Measurements from ENCODE around the gene ZBTB7C. TPM values are rescaled to one million over a fixed set of nuclear protein-coding genes. Genes with fewer than 3 reads are reported as not detected.

Gene ZBTB7C
- total and polyA plus RNA-seq, 10 of the 15 experiments (the other 5 are each of a cell fraction or from before 2014, with no cell fraction given): under 0.01 to 0.08 (median 0.01) TPM; not detected in 7

- no peak for TF ChIP-seq ZBTB11 (CRISPR knock-in tag; IDR thresholded peaks at IDR 0.05)
- no peak for TF ChIP-seq CEBPZ (IDR thresholded peaks at IDR 0.05; ENCODE audit: low read depth, low read length)
These were observed 74.3 kb downstream of the ZBTB7C start (continued) for GRCh38 chr18:48334845-48335244.

GRCh38 chr18:48333563-48333962 lies 75.6 kb downstream of the ZBTB7C start:
- CTCF ChIA-PET: no interaction called here
- Histone ChIP-seq H3K27ac (ENCODE audit: control insufficient read depth, insufficient read depth) (no peak overlapping the region), H4K20me1 (ENCODE audit: control insufficient read depth, insufficient read depth) (no peaks in the 10 kb centered on the region), H3K79me2 (ENCODE audit: control insufficient read depth, insufficient read depth, low read length) (no peaks in the 10 kb centered on the region), H3K4me1 (ENCODE audit: control insufficient read depth, insufficient read depth, low read length) (no peaks in the 10 kb centered on the region), H3K4me3 (no peak overlapping the region), H3K36me3 (ENCODE audit: control insufficient read depth in 2 of 2, insufficient read depth in 2 of 2, low read length in 1 of 2) (no peaks in the 10 kb centered on the region), H3K27me3 (replicated peaks in 1 of 2; ENCODE audit: control insufficient read depth in 2 of 2, insufficient read depth in 2 of 2, low read length in 1 of 2) (peaks cover 0 to 2% of the 10 kb centered on the region in 2 experiments; a peak in 2 of 4 replicates), H3K4me2 (ENCODE audit: control insufficient read depth, insufficient read depth) (no peak overlapping the region), H3K9ac (ENCODE audit: control insufficient read depth, insufficient read depth, low read length) (no peak overlapping the region), H3K9me3 (replicated peaks; ENCODE audit: control insufficient read depth, insufficient read depth, low read length) (no peaks in the 10 kb centered on the region; the same call in 2 of the 3 replicates), H2AFZ (ENCODE audit: control insufficient read depth, low read depth, low read length) (no peak overlapping the region)
- RAD21 ChIA-PET (ENCODE audit: unreplicated experiment): no interaction called here
- BruUV-seq (replicated peaks): no TSS peak
- SMC1A ChIA-PET (ENCODE audit: uncharacterized antibody, unreplicated experiment): no interaction called here
- intact Hi-C loops (cut with micrococcal nuclease; ENCODE audit: unreplicated experiment) (no loop called here), in situ Hi-C loops (cut with MboI) (no loop called here)
- 0% methylated on average over 4 of the region's 4 CpGs for WGBS (ENCODE audit: insufficient coverage, insufficient replicate concordance, low lambda C conversion rate, missing lambda C conversion rate)
- ATAC-seq: no peak
- no peak for FAIRE-seq
- no peak for DNase-seq (ENCODE audit: low read depth, low spot score)
- POLR2A ChIA-PET: no interaction called here
- TF ChIP-seq NRF1 (conservative IDR thresholded peaks at IDR 0.05; ENCODE audit: low read depth, low read length) (no peak), ATF2 (IDR thresholded peaks at IDR 0.05; ENCODE audit: low read length) (no peak), SMARCA5 (IDR thresholded peaks at IDR 0.05) (no peak), TBL1XR1 (IDR thresholded peaks at IDR 0.05; ENCODE audit: low read depth, low read length) (no peak), RAD21 (IDR thresholded peaks at IDR 0.05; ENCODE audit: insufficient read depth, low read depth, low read length) (no peak), HDAC2 (IDR thresholded peaks at IDR 0.05) (no peak)
- TF ChIP-seq, protein P1, sequence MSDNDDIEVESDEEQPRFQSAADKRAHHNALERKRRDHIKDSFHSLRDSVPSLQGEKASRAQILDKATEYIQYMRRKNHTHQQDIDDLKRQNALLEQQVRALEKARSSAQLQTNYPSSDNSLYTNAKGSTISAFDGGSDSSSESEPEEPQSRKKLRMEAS (IDR thresholded peaks at IDR 0.05; ENCODE audit: low read depth, low read length): no peak
- TF ChIP-seq, protein P2, sequence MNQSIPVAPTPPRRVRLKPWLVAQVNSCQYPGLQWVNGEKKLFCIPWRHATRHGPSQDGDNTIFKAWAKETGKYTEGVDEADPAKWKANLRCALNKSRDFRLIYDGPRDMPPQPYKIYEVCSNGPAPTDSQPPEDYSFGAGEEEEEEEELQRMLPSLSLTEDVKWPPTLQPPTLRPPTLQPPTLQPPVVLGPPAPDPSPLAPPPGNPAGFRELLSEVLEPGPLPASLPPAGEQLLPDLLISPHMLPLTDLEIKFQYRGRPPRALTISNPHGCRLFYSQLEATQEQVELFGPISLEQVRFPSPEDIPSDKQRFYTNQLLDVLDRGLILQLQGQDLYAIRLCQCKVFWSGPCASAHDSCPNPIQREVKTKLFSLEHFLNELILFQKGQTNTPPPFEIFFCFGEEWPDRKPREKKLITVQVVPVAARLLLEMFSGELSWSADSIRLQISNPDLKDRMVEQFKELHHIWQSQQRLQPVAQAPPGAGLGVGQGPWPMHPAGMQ (IDR thresholded peaks at IDR 0.05; ENCODE audit: borderline replicate concordance): no peak
- TF ChIP-seq, protein P3, sequence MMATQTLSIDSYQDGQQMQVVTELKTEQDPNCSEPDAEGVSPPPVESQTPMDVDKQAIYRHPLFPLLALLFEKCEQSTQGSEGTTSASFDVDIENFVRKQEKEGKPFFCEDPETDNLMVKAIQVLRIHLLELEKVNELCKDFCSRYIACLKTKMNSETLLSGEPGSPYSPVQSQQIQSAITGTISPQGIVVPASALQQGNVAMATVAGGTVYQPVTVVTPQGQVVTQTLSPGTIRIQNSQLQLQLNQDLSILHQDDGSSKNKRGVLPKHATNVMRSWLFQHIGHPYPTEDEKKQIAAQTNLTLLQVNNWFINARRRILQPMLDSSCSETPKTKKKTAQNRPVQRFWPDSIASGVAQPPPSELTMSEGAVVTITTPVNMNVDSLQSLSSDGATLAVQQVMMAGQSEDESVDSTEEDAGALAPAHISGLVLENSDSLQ (IDR thresholded peaks at IDR 0.05): no peak

All from GM12878 (cell line).